Measurements from ENCODE around the gene DLG5.

DLG5 gene, protein sequence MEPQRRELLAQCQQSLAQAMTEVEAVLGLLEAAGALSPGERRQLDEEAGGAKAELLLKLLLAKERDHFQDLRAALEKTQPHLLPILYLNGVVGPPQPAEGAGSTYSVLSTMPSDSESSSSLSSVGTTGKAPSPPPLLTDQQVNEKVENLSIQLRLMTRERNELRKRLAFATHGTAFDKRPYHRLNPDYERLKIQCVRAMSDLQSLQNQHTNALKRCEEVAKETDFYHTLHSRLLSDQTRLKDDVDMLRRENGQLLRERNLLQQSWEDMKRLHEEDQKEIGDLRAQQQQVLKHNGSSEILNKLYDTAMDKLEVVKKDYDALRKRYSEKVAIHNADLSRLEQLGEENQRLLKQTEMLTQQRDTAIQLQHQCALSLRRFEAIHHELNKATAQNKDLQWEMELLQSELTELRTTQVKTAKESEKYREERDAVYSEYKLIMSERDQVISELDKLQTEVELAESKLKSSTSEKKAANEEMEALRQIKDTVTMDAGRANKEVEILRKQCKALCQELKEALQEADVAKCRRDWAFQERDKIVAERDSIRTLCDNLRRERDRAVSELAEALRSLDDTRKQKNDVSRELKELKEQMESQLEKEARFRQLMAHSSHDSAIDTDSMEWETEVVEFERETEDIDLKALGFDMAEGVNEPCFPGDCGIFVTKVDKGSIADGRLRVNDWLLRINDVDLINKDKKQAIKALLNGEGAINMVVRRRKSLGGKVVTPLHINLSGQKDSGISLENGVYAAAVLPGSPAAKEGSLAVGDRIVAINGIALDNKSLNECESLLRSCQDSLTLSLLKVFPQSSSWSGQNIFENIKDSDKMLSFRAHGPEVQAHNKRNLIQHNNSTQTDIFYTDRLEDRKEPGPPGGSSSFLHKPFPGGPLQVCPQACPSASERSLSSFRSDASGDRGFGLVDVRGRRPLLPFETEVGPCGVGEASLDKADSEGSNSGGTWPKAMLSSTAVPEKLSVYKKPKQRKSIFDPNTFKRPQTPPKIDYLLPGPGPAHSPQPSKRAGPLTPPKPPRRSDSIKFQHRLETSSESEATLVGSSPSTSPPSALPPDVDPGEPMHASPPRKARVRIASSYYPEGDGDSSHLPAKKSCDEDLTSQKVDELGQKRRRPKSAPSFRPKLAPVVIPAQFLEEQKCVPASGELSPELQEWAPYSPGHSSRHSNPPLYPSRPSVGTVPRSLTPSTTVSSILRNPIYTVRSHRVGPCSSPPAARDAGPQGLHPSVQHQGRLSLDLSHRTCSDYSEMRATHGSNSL (N-terminal part only)

DNA sequence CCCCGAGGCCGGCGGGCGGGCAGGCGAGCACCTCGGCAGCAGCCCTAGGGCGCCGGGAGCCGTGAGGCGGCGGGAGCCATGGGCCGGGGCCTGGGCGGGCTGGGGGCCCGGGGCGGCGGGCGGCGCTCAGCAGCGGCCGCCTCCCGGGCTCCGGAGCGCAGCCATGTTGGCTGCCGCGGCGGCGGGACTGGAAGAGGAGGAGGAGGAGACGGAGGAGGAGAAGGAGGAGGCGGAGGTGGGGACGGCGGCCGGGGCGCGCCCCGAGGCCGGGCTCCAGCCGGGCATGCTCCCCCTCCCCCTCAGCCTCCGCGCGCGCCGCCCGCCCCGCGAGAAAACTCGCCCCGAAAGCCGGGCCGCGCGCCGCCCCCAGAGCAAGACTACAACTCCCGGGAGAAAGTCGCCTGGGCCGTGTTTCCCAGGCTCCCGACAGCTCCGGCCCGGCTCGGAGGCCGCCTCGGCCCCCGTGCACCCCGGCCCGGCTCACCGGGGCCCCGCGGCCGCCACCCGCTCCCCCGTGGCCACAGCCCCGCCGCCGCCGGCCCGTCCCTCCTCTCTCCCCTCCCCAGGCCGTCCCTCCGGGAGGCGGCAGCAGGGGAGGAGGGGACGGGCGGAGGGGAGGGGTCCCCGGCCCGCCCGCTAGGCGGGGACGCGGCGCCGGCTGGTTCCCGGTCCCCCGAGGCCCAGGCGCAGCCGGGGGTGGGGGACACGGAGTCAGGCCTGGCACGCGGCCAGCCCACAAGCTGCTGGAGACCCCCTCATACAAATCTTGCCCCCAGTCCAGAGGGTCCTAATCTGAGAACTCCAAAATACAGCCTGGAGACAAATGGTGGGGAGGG, at the start of gene DLG5:
Gene DLG5 (minus strand): TSS at position 190 of the 836 bp plus-strand sequence. CDS start 235 bp downstream, outside the sequence.
- no peak for DNase-seq (ENCODE audit: extremely low read depth in 1 of 2, low read depth in 1 of 2)

DNA sequence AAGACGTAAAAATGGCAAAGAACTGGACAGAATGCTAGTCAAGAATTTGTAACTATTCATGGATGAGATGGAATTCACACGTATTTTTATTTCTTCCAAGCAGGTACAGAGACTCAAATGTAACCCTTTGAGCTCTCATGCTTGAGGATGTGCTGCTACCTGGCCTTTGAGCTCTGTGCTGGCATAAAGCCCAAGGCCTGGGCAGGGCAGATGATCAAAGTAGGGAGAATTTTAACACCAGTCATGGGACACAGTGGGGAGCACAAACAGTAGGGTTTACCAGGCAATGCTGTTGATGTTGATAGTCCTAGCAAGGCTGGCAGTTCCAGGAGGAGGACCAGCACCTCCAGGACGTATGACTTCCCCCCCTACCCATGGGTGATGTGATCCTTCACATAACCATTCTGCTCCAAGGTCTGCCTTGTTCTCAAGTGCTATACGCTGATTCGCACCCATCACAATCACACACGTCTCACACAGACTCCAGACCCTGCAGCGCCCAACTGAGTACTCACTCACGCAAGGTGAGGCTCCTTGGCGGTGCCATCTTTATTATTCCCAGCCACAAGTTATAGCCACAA, 48.6 kb upstream of the DLG5 start:
- DNase-seq (ENCODE audit: extremely low read depth in 1 of 2, low read depth in 1 of 2): no peak

DNA sequence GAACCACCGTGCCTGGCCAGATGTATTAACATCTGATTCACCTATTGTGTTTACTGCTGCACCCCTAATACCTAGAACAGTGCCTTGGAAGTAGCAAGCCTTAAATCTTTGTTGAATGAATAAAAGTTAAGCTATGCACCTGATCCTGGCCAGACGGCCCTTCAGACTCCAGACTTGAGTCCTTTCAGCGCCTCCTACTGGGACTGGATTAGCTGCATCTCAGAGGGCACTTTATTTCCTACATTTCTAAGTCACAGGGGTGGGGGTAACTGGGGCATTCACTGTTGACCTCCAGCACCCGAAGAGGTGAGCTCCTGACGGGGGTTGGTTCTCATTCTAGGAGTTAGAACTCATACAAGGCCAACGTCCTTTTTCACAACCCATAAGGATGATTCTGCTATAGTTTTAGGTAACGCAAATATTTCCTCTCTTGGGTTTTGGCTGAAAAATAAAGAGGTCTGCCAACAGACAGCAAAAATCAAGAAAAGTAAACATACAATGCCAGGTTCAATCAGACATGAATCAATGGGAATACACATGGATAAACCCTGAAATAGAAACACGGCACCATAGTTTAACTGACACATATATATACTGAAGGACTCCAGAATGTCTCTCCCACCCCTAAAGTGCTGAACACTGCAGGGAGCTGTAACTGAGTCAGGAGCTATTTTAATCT, 48.0 kb upstream of the DLG5 start:
- DNase-seq (ENCODE audit: extremely low read depth in 1 of 2, low read depth in 1 of 2): no peak

- no peak for DNase-seq (ENCODE audit: extremely low read depth in 1 of 2, low read depth in 1 of 2)
These were observed 46.7 kb upstream of the DLG5 start for GRCh38 chr10:77973276-77973675.

DNA sequence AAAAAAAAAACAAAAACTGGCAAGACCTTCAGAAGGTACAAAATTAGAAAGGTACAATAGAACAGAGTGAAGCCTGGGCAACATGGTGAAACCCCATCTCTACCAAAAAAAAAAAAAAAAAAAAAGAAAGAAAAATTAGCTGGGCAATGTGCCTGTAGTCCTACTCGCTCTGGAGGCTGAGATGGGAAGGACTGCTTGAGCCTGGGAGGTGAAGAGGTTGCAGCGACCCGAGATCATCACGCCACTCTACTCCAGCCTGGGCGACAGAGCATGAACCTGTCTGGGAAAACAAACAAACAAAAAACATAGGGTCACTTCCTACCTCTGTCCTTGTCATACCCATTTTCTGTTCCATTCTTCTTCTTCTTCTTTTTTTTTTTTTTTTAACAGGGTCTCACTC, 45.6 kb upstream of the DLG5 start:
- no peak for DNase-seq (ENCODE audit: extremely low read depth in 1 of 2, low read depth in 1 of 2)

DNA sequence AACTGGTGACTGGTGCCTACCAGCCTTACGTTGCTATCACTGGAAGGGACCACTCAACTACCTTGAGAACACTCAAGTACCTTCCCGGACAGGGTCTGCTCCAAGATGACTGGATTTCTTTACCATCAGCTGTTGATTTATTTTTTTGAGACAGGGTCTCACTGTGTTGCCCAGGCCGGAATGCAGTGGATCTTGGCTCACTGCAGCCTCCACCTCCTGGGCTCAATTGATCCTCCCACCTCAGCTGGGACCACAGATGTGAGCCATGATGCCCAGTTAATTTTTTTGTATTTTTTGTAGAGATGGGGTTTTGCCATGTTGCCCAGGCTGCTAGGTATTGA, 45.2 kb upstream of the DLG5 start:
- no peak for DNase-seq (ENCODE audit: extremely low read depth in 1 of 2, low read depth in 1 of 2)

DNA sequence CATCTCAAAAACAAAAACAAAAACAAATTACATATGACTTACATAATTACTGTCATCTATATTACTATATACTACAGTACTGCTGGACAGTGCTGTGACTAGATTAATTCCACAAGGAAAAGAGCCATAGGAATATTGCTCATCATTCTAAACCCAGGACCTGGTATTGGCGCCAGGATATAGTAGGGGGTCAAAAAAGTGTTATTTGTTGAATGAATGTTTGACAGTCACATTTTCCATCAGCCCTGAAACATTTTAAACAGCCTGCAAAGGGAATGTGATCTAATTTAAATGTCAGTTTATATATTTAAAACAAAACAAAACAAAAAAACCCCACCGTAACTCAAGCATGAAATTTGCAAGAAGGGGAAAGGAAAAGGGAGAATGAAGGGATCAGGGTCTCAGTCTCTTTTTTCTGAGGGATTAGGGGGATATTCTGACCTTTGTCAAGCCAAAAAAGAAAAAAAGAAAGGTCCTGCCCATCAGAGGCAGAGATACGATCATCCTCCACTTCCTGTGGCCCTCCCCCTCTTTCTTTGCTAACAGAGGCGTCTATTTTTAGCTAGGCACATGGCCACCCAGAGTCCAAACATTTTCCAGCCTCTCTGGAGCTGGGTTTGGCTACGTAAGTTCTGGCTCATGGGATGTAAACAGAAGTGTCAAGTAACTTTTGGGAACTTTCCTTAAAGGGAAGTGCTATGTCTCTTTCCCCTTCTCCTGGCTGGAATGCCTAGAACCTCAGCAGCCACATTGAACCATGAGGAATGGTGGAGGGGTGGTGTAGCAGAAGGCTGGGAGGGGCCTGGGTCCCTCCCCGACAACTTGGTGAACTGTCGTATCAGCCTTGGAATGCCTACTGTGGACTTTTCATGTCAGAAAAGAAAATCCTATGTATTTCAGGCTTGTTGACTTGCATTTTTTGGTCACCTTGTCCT, 44.6 kb upstream of the DLG5 start:
- no peak for DNase-seq (ENCODE audit: extremely low read depth in 1 of 2, low read depth in 1 of 2)

DNA sequence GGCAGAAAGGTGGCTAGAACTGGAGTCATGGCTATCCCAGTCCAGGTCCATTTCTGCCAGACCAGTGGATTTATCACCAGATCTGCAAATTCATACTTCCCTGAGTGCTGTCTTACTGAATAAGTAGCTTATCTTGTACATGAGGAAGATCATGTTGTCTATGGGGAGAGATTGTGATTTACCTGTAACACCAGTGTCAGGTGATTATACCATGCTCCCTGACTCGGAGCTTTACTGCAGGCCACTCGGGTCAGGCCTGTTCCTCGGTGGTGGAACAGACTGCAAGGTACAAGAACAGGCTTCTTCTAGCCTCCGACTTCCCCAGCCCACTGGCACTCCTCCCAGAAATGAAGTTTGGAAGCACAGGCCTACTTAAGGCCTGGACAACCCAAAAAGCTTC, 42.6 kb upstream of the DLG5 start:
- no peak for DNase-seq (ENCODE audit: extremely low read depth in 1 of 2, low read depth in 1 of 2)

- no peak for DNase-seq (ENCODE audit: extremely low read depth in 1 of 2, low read depth in 1 of 2)
These were observed 41.1 kb upstream of the DLG5 start for GRCh38 chr10:77967611-77968022.

DNA sequence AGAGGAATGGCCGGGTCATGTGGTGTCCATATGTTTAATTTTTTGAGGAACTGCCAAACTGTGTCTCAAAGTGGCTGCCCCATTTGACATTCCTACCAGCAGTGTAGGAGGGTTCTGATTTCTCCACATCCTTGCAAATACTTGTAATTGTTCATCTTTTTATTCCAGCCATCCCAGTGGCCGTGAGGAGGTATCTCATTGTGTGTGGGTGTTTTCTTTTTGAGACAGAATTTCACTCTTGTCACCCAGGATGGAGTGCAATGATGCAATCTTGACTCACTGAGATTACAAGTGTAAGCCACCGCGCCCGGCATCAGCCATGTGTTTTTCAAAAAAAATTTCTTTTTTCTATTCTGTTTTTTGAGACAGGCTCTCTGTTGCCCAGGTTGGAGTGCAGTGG, 38.7 kb upstream of the DLG5 start:
- DNase-seq (ENCODE audit: extremely low read depth in 1 of 2, low read depth in 1 of 2): no peak

DNA sequence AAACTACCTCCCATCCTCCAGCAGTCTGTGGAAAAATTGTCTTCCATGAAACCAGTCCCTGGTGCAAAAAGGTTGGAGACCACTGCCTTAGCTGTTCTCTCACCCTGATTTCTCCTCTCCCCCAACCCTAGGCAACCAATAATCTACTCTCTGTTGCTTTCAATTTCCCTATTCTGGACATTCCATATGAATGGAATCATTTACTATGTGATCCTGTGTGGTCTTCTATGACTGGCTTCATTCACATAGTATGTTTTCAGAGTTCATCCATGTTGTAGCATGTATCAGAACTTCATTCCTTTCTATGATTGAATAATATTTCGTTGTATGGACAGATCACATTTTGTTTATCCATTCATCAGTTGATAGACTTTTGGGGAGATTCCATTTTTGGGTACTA, 38.3 kb upstream of the DLG5 start:
- no peak for DNase-seq (ENCODE audit: extremely low read depth in 1 of 2, low read depth in 1 of 2)

DNA sequence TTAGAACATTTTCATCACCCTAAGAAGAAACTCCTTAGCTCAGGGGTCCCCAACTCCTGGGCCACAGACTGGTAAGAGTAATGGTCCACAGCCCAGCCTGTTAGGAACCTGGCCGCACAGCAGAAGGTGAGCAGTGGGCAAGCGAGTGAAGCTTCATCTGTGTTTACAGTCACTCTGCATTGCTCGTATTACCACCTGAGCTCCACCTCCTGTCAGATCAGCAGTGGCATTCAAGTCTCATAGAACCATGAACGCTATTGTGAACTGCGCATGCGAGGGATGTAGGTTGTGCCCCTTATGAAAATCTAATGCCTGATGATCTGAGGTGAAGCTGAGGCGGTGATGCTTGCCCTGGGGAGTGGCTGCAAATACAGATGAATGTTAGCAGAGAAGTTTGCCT, 37.3 kb upstream of the DLG5 start:
- DNase-seq (ENCODE audit: extremely low read depth in 1 of 2, low read depth in 1 of 2): no peak

DNA sequence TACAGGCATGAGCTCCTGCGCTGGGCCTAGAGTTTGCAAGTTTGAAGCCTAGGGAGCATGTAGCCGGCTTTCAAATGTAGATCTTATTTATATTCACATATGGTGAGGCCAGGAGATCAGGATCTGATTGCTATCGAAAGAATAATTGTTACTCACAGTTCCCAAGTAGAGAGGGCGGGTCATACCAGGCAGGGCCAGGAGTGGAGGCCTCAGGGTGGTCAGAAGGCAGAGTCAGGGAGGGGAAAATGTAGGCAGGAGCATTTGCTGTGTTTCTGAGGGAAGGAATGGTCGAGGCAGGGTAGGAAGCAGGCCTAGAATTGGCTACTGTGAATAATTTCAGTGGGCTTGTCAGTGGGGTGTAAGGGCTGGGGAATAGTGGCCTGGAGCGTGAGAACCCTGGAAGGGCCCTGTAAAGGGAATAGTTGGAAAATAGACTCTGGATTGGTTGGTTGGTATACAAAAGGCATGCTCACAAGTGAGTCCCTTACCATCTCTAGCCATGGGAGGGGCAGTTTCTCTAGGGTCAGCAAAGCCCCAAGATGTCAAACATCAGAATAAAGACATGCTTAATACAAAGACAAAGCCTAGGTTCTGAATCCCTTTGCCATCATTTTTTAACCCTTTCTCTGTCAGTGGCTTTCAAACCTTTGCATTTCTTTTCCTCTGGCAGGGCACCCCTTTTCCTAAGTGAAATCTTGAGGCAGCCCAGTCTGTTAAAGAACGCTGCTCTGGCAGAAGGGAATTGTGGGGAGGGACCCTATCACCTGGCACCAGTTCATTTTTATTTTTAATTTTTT, 36.0 kb upstream of the DLG5 start:
- no peak for DNase-seq (ENCODE audit: extremely low read depth in 1 of 2, low read depth in 1 of 2)

- DNase-seq (ENCODE audit: extremely low read depth in 1 of 2, low read depth in 1 of 2): no peak
These were observed 35.1 kb upstream of the DLG5 start for GRCh38 chr10:77961668-77962067.

DNA sequence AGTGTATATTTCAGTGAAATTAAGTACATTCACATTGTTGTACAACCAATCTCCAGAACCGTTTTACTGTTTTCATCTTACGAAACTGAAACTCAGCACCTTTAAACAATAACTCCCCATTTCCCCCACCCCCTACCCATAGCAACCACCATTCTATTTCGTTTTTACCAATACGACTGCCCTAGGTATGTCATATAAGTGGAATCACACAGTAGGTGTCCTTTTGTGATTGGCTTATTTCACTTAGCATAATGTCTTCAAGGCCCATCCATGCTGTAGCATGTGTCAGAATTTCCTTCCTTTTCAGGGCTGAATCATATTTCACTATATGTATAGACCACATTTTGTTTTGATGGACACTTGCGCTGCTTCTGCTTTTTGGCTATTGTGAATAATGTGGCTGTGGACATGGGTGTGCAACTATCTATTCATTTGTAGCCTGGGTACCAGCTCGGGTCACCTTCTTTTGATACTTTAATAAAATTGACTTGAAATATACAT, 34.3 kb upstream of the DLG5 start:
- DNase-seq (ENCODE audit: extremely low read depth in 1 of 2, low read depth in 1 of 2): no peak

GRCh38 chr10:77959887-77960455, 33.4 kb upstream of the DLG5 start:
- DNase-seq (ENCODE audit: extremely low read depth in 1 of 2, low read depth in 1 of 2): no peak

DNA sequence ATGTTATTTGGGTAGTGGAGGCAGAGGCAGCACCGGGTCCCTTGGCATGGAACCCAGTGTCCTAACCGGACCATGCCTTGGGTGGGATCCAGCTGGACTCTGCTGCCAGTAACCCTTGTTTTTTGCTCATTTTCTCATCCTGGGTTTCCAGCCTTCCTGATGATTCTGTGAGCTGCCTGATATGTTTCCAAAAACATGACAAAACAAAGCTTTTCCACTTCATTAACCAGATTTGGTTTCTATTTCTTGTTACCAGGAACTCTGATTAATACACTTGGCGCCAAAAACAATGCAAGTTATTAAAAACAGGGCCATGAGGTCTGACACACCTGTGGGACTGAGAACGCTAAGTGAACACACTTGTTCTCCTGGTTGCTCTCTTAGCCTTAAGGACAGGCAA, 32.8 kb upstream of the DLG5 start:
- no peak for DNase-seq (ENCODE audit: extremely low read depth in 1 of 2, low read depth in 1 of 2)
